ENCODE measurements around the gene GALNT12. TPM values are rescaled to one million over a fixed set of nuclear protein-coding genes. Genes with fewer than 3 reads are reported as not detected.

Gene GALNT12
- total RNA-seq, 1 donor from 2014 or later = not detected

DNA sequence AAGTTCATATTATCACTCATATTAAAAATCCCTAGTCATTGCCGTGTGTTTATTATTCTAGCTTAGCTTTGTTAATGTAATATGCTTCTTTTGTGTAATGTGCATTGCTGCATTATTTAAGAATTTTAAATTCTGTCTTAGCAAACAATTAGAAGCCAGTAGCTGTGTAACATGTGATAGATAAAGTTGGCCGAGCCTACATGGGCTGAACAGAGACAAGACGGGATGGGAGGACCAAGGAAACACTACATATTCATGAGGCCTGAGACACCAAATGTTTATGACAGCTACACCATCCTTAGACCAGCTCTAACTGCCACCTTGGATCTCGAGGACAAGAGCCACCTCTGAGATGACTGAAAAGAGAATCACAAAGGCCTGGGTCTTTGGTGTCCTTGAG lies 85.2 kb downstream of the GALNT12 start:
- TF ChIP-seq, protein P1, sequence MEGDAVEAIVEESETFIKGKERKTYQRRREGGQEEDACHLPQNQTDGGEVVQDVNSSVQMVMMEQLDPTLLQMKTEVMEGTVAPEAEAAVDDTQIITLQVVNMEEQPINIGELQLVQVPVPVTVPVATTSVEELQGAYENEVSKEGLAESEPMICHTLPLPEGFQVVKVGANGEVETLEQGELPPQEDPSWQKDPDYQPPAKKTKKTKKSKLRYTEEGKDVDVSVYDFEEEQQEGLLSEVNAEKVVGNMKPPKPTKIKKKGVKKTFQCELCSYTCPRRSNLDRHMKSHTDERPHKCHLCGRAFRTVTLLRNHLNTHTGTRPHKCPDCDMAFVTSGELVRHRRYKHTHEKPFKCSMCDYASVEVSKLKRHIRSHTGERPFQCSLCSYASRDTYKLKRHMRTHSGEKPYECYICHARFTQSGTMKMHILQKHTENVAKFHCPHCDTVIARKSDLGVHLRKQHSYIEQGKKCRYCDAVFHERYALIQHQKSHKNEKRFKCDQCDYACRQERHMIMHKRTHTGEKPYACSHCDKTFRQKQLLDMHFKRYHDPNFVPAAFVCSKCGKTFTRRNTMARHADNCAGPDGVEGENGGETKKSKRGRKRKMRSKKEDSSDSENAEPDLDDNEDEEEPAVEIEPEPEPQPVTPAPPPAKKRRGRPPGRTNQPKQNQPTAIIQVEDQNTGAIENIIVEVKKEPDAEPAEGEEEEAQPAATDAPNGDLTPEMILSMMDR (IDR thresholded peaks at IDR 0.05) = no peak
- Mint-ChIP-seq H3K27me3 (ENCODE audit: unreplicated experiment) (peaks cover 67% of the 10 kb centered on the region), H3K27ac (ENCODE audit: unreplicated experiment) (no peak overlapping the region), H3K4me1 (ENCODE audit: unreplicated experiment) (peaks cover 2% of the 10 kb centered on the region), H3K36me3 (ENCODE audit: unreplicated experiment) (no peaks in the 10 kb centered on the region), H3K4me3 (ENCODE audit: unreplicated experiment) (no peak overlapping the region), H3K9me3 (ENCODE audit: unreplicated experiment) (peaks cover 19% of the 10 kb centered on the region)
- no peak for DNase-seq (ENCODE audit: extremely low spot score, unreplicated experiment)

- Mint-ChIP-seq H3K4me1 (ENCODE audit: unreplicated experiment) (peaks cover 4% of the 10 kb centered on the region), H3K27me3 (ENCODE audit: unreplicated experiment) (peaks cover 54% of the 10 kb centered on the region), H3K27ac (ENCODE audit: unreplicated experiment) (no peak overlapping the region), H3K9me3 (ENCODE audit: unreplicated experiment) (peaks cover 19% of the 10 kb centered on the region), H3K36me3 (ENCODE audit: unreplicated experiment) (no peaks in the 10 kb centered on the region), H3K4me3 (ENCODE audit: unreplicated experiment) (no peak overlapping the region)
- TF ChIP-seq, protein P1 (IDR thresholded peaks at IDR 0.05) = no peak
- DNase-seq (ENCODE audit: extremely low spot score, unreplicated experiment) = no peak
These were observed 86.7 kb downstream of the GALNT12 start for GRCh38 chr9:98894171-98894570.

DNA sequence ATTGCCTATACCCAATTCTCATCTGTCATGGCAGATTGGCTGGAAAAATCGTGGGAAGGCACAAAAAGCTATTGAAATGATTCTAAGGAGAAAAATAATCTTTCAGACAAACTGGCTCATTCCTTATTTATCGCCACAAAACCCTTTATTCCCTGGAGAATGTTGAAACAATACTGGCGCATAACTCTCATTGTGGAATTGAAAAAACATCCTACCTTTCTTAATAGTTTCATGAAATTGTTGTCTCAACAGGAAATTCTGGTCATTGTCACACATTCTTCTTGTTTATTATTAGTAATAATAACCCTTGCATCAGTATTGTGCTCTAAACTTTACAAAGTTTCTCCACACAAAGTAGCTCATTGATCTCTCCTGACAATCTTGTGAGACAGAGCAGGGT lies 87.3 kb downstream of the GALNT12 start:
- TF ChIP-seq, protein P1 (IDR thresholded peaks at IDR 0.05) = no peak
- H3K27ac Mint-ChIP-seq (ENCODE audit: unreplicated experiment) = no peak overlapping the region
- H3K4me3 Mint-ChIP-seq (ENCODE audit: unreplicated experiment) = no peak overlapping the region
- H3K4me1 Mint-ChIP-seq (ENCODE audit: unreplicated experiment) = peaks cover 9% of the 10 kb centered on the region
- DNase-seq (ENCODE audit: extremely low spot score, unreplicated experiment) = no peak
- H3K9me3 Mint-ChIP-seq (ENCODE audit: unreplicated experiment) = peaks cover 19% of the 10 kb centered on the region
- no peaks in the 10 kb centered on the region for H3K36me3 Mint-ChIP-seq (ENCODE audit: unreplicated experiment)
- peaks cover 51% of the 10 kb centered on the region for H3K27me3 Mint-ChIP-seq (ENCODE audit: unreplicated experiment)

DNA sequence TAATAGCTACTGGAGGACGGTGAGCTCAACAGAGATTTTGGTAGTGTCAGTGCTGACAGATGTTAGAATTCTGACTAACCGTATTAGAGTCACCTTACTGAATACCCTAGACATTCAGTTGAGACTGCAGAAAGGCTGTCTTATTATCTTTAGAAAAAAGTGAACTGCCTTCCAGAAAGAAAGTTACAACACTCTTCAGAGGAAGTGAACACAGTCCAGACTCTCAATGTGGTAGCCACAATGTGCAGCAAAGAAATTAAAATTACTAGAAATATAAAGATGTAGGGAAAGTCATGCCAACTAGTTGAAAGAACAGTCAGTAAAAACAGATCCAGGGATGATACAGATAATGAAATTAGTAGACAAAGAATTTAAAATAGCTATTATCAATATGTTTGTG lies 89.2 kb downstream of the GALNT12 start:
- no peaks in the 10 kb centered on the region for H3K36me3 Mint-ChIP-seq (ENCODE audit: unreplicated experiment)
- DNase-seq (ENCODE audit: extremely low spot score, unreplicated experiment) = no peak
- H3K27me3 Mint-ChIP-seq (ENCODE audit: unreplicated experiment) = peaks cover 47% of the 10 kb centered on the region
- H3K4me3 Mint-ChIP-seq (ENCODE audit: unreplicated experiment) = no peak overlapping the region
- H3K4me1 Mint-ChIP-seq (ENCODE audit: unreplicated experiment) = peaks cover 16% of the 10 kb centered on the region
- TF ChIP-seq, protein P1 (IDR thresholded peaks at IDR 0.05) = no peak
- H3K27ac Mint-ChIP-seq (ENCODE audit: unreplicated experiment) = no peak overlapping the region
- peaks cover 19% of the 10 kb centered on the region for H3K9me3 Mint-ChIP-seq (ENCODE audit: unreplicated experiment)

DNA sequence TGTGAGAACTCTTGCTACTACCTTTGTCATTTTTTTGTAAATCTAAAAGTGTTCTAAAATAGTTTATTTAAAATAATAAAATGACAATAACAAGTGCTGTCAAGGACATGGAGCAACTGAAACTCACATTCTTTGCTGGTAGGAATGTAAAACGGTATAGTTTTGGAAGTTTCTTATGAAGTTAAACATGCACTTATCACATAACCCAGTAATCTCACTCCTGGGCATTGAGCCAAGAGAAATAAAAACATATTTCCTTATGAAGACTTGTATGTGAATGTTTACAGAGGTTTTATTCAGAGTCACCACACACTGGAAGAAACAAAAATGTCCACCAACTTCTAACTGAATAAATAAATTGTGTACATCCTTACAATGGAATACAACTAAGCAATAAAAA lies 90.3 kb downstream of the GALNT12 start:
- H3K4me3 Mint-ChIP-seq (ENCODE audit: unreplicated experiment) = no peak overlapping the region
- no peak overlapping the region for H3K27ac Mint-ChIP-seq (ENCODE audit: unreplicated experiment)
- TF ChIP-seq, protein P1 (IDR thresholded peaks at IDR 0.05) = no peak
- DNase-seq (ENCODE audit: extremely low spot score, unreplicated experiment) = no peak
- H3K27me3 Mint-ChIP-seq (ENCODE audit: unreplicated experiment) = peaks cover 39% of the 10 kb centered on the region
- H3K9me3 Mint-ChIP-seq (ENCODE audit: unreplicated experiment) = peaks cover 19% of the 10 kb centered on the region
- peaks cover 16% of the 10 kb centered on the region for H3K4me1 Mint-ChIP-seq (ENCODE audit: unreplicated experiment)
- H3K36me3 Mint-ChIP-seq (ENCODE audit: unreplicated experiment) = no peaks in the 10 kb centered on the region
